ENCODE results near the gene PEDS1.
"Not testable (repeated sequence)": the region's sequence is repeated elsewhere in the genome, so short reads cannot be mapped to it uniquely, and the experiment has no call there.

Gene PEDS1

GRCh38 chr20:50161494-50161893 lies 8.0 kb upstream of the PEDS1 start:
- intact Hi-C loops (cut with micrococcal nuclease); H3K9me3 Mint-ChIP-seq; H3K27me3 Mint-ChIP-seq; H3K27ac Mint-ChIP-seq; H3K36me3 Mint-ChIP-seq (ENCODE audit: low read depth); H3K4me3 Mint-ChIP-seq: not testable (repeated sequence)
- peaks cover 38% of the 10 kb centered on the region for H3K4me1 Mint-ChIP-seq (ENCODE audit: low read depth)

GRCh38 chr20:50153153-50153499 lies 397 bp downstream of the PEDS1 start:
- H3K4me1 Mint-ChIP-seq (ENCODE audit: low read depth), result peaks cover 56% of the 10 kb centered on the region
- intact Hi-C loops (cut with micrococcal nuclease), result loop anchor here (2.0 to 5.0 kb wide), 2 partner anchors 14 to 41 kb away; partner anchors contain the start of gene UBE2V1
- no peaks in the 10 kb centered on the region for H3K27me3 Mint-ChIP-seq
- H3K9me3 Mint-ChIP-seq, result no peaks in the 10 kb centered on the region
- peak overlapping the region; percentile 97 for H3K27ac Mint-ChIP-seq
- peak overlapping the region; percentile 85 for H3K4me3 Mint-ChIP-seq
- peaks cover 49% of the 10 kb centered on the region for H3K36me3 Mint-ChIP-seq (ENCODE audit: low read depth)

GRCh38 chr20:50152394-50153152 lies 950 bp downstream of the PEDS1 start:
- Mint-ChIP-seq H3K36me3 (ENCODE audit: low read depth) (peaks cover 55% of the 10 kb centered on the region), H3K27me3 (no peaks in the 10 kb centered on the region), H3K4me3 (peak overlapping the region; percentile 85), H3K27ac (peak overlapping the region; percentile 97), H3K4me1 (ENCODE audit: low read depth) (peaks cover 59% of the 10 kb centered on the region), H3K9me3 (no peaks in the 10 kb centered on the region)
- intact Hi-C loops (cut with micrococcal nuclease), result loop anchor here (2.0 to 5.0 kb wide), 2 partner anchors 14 to 40 kb away; partner anchors contain the start of gene UBE2V1

GRCh38 chr20:50151034-50151743 lies 2.3 kb downstream of the PEDS1 start:
- Mint-ChIP-seq H3K4me3 (peak overlapping the region; percentile 85), H3K9me3 (no peaks in the 10 kb centered on the region), H3K27me3 (no peaks in the 10 kb centered on the region), H3K4me1 (ENCODE audit: low read depth) (peaks cover 72% of the 10 kb centered on the region), H3K36me3 (ENCODE audit: low read depth) (peaks cover 60% of the 10 kb centered on the region), H3K27ac (peak overlapping the region; percentile 97)
- intact Hi-C loops (cut with micrococcal nuclease), result loop anchor here (5.0 kb wide), 1 partner anchor 39 kb away; the partner anchor contains the start of gene UBE2V1

- H3K4me1 Mint-ChIP-seq (ENCODE audit: low read depth), result peaks cover 78% of the 10 kb centered on the region
- peaks cover 65% of the 10 kb centered on the region for H3K36me3 Mint-ChIP-seq (ENCODE audit: low read depth)
- intact Hi-C loops (cut with micrococcal nuclease), result loop anchor here (5.0 kb wide), 1 partner anchor 37 kb away; the partner anchor contains the start of gene UBE2V1
Measured at GRCh38 chr20:50149481-50150254, 3.9 kb downstream of the PEDS1 start.

GRCh38 chr20:50146732-50147662 lies 6.5 kb downstream of the PEDS1 start:
- peak overlapping the region; percentile 97 for H3K27ac Mint-ChIP-seq
- no peaks in the 10 kb centered on the region for H3K9me3 Mint-ChIP-seq
- H3K4me3 Mint-ChIP-seq, result peak overlapping the region; percentile 69
- H3K4me1 Mint-ChIP-seq (ENCODE audit: low read depth), result peaks cover 75% of the 10 kb centered on the region
- no peaks in the 10 kb centered on the region for H3K27me3 Mint-ChIP-seq
- H3K36me3 Mint-ChIP-seq (ENCODE audit: low read depth), result peaks cover 71% of the 10 kb centered on the region
- intact Hi-C loops (cut with micrococcal nuclease), result no loop called here

More at GRCh38 chr20:50149481-50150254, 3.9 kb downstream of the PEDS1 start:
- H3K27me3 Mint-ChIP-seq, result no peaks in the 10 kb centered on the region
- H3K9me3 Mint-ChIP-seq, result no peaks in the 10 kb centered on the region
- H3K27ac Mint-ChIP-seq, result peak overlapping the region; percentile 97
- no peak overlapping the region for H3K4me3 Mint-ChIP-seq

GRCh38 chr20:50146214-50146613 lies 7.3 kb downstream of the PEDS1 start:
- intact Hi-C loops (cut with micrococcal nuclease), result no loop called here
- peak overlapping the region; percentile 69 for H3K4me3 Mint-ChIP-seq
- H3K4me1 Mint-ChIP-seq (ENCODE audit: low read depth), result peaks cover 75% of the 10 kb centered on the region
- no peaks in the 10 kb centered on the region for H3K27me3 Mint-ChIP-seq
- H3K27ac Mint-ChIP-seq, result peak overlapping the region; percentile 97
- no peaks in the 10 kb centered on the region for H3K9me3 Mint-ChIP-seq
- H3K36me3 Mint-ChIP-seq (ENCODE audit: low read depth), result peaks cover 71% of the 10 kb centered on the region

- H3K4me3 Mint-ChIP-seq, result no peak overlapping the region
Measured at GRCh38 chr20:50145566-50145965, 8.0 kb downstream of the PEDS1 start.

GRCh38 chr20:50144362-50144761 lies 9.2 kb downstream of the PEDS1 start:
- intact Hi-C loops (cut with micrococcal nuclease), result no loop called here
- Mint-ChIP-seq H3K36me3 (ENCODE audit: low read depth) (peaks cover 71% of the 10 kb centered on the region), H3K9me3 (no peaks in the 10 kb centered on the region), H3K27ac (peak overlapping the region; percentile 42), H3K27me3 (no peaks in the 10 kb centered on the region), H3K4me3 (no peak overlapping the region), H3K4me1 (ENCODE audit: low read depth) (peaks cover 73% of the 10 kb centered on the region)

More at GRCh38 chr20:50145566-50145965, 8.0 kb downstream of the PEDS1 start:
- no peaks in the 10 kb centered on the region for H3K9me3 Mint-ChIP-seq
- H3K27me3 Mint-ChIP-seq, result no peaks in the 10 kb centered on the region
- intact Hi-C loops (cut with micrococcal nuclease), result no loop called here
- peaks cover 73% of the 10 kb centered on the region for H3K4me1 Mint-ChIP-seq (ENCODE audit: low read depth)
- peaks cover 71% of the 10 kb centered on the region for H3K36me3 Mint-ChIP-seq (ENCODE audit: low read depth)
- H3K27ac Mint-ChIP-seq, result peak overlapping the region; percentile 97

GRCh38 chr20:50142812-50143211 lies 10.7 kb downstream of the PEDS1 start:
- intact Hi-C loops (cut with micrococcal nuclease), result no loop called here
- Mint-ChIP-seq H3K4me1 (ENCODE audit: low read depth) (peaks cover 77% of the 10 kb centered on the region), H3K9me3 (no peaks in the 10 kb centered on the region), H3K27ac (peak overlapping the region; percentile 19), H3K27me3 (no peaks in the 10 kb centered on the region), H3K4me3 (no peak overlapping the region), H3K36me3 (ENCODE audit: low read depth) (peaks cover 71% of the 10 kb centered on the region)

- H3K4me3 Mint-ChIP-seq, result no peak overlapping the region
- peaks cover 77% of the 10 kb centered on the region for H3K4me1 Mint-ChIP-seq (ENCODE audit: low read depth)
- H3K27ac Mint-ChIP-seq, result no peak overlapping the region
- no peaks in the 10 kb centered on the region for H3K27me3 Mint-ChIP-seq
- H3K9me3 Mint-ChIP-seq, result no peaks in the 10 kb centered on the region
- intact Hi-C loops (cut with micrococcal nuclease), result no loop called here
- H3K36me3 Mint-ChIP-seq (ENCODE audit: low read depth), result peaks cover 76% of the 10 kb centered on the region
Measured at GRCh38 chr20:50141811-50142561, 11.5 kb downstream of the PEDS1 start.

GRCh38 chr20:50141018-50141675 lies 12.4 kb downstream of the PEDS1 start:
- H3K27ac Mint-ChIP-seq, result no peak overlapping the region
- H3K9me3 Mint-ChIP-seq, result no peaks in the 10 kb centered on the region
- no peaks in the 10 kb centered on the region for H3K27me3 Mint-ChIP-seq
- H3K4me1 Mint-ChIP-seq (ENCODE audit: low read depth), result peaks cover 70% of the 10 kb centered on the region
- intact Hi-C loops (cut with micrococcal nuclease), result no loop called here
- no peak overlapping the region for H3K4me3 Mint-ChIP-seq
- H3K36me3 Mint-ChIP-seq (ENCODE audit: low read depth), result peaks cover 80% of the 10 kb centered on the region

All from dendritic cell treated with granulocyte-macrophage colony-stimulating factor and Interleukin-4, amounts not matched to agents 40 ng/mL and 50 ng/mL, for 4 days (primary cell).